ENCODE measurements around the gene SRSF3.
A peak's percentile ranks its signal among the peaks of the same experiment; 100 is the strongest.

The SRSF3 gene

DNA sequence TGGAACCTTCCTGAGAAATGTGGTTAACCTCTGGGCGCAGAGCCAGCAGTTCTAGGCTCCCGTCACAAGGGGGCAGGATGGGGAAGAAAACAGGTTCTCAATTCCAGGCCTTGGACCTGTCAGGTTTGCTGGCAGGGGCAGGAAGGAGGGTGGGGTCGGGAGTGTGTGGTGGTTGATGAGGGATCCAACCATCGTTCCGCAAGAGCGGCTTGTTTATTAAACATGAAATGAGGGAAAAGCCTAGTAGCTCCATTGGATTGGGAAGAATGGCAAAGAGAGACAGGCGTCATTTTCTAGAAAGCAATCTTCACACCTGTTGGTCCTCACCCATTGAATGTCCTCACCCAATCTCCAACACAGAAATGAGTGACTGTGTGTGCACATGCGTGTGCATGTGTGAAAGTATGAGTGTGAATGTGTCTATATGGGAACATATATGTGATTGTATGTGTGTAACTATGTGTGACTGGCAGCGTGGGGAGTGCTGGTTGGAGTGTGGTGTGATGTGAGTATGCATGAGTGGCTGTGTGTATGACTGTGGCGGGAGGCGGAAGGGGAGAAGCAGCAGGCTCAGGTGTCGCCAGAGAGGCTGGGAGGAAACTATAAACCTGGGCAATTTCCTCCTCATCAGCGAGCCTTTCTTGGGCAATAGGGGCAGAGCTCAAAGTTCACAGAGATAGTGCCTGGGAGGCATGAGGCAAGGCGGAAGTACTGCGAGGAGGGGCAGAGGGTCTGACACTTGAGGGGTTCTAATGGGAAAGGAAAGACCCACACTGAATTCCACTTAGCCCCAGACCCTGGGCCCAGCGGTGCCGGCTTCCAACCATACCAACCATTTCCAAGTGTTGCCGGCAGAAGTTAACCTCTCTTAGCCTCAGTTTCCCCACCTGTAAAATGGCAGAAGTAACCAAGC is 29.6 kb downstream of the SRSF3 start:
- DNase-seq (ENCODE audit: low spot score): peak; percentile 87

DNA sequence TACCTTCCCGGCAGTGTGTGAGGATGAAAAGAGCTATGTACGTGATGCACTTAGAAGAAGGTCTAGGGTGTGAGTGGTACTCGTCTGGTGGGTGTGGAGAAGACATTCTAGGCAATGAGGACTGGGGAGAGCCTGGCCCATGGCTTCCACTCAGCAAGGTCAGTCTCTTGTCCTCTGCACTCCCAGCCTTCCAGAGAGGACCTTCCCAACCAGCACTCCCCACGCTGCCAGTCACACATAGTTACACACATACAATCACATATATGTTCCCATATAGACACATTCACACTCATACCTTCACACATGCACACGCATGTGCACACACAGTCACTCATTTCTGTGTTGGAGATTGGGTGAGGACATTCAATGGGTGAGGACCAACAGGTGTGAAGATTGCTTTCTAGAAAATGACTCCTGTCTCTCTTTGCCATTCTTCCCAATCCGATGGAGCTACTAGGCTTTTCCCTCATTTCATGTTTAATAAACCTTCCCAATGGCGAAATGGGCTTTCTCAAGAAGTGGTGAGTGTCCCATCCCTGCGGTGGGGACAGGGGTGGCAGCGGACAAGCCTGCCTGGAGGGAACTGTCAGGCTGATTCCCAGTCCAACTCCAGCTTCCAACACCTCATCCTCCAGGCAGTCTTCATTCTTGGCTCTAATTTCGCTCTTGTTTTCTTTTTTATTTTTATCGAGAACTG is 30.4 kb downstream of the SRSF3 start:
- no peak for DNase-seq (ENCODE audit: low spot score)

DNA sequence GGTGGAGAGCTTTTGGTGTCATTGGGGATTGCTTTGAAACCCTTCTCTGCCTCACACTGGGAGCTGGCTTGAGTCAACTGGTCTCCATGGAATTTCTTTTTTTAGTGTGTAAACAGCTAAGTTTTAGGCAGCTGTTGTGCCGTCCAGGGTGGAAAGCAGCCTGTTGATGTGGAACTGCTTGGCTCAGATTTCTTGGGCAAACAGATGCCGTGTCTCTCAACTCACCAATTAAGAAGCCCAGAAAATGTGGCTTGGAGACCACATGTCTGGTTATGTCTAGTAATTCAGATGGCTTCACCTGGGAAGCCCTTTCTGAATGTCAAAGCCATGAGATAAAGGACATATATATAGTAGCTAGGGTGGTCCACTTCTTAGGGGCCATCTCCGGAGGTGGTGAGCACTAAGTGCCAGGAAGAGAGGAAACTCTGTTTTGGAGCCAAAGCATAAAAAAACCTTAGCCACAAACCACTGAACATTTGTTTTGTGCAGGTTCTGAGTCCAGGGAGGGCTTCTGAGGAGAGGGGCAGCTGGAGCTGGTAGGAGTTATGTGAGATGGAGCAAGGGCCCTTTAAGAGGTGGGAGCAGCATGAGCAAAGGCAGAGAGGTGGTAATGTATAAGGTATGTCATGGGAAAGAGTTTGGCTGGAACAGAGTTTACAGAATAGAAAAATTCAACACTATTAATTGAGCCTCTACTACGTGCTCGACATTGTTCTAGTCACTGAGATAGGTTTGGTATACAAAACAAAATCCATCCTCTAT is 31.2 kb downstream of the SRSF3 start:
- DNase-seq (ENCODE audit: low spot score): peak; percentile 81

DNA sequence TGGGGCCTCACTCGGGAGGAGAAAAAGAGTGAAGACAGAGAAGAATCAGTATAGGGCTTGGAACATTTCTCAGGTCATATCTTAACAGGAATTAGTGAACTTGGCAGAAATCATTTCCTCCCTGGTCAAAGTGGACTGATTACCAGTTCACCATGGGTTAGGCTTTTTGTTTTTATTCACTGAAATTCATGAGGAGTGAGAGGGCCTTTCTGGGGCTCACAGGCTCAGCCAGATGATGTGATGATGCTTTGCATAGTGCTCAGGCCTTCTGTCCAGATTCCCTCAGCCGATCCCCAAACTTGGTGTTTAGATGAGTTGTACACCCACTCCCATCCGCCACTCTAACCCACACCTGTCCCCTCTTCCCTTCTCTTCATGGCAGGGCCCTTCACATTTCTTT is 32.5 kb downstream of the SRSF3 start:
- DNase-seq (ENCODE audit: low spot score): no peak

DNA sequence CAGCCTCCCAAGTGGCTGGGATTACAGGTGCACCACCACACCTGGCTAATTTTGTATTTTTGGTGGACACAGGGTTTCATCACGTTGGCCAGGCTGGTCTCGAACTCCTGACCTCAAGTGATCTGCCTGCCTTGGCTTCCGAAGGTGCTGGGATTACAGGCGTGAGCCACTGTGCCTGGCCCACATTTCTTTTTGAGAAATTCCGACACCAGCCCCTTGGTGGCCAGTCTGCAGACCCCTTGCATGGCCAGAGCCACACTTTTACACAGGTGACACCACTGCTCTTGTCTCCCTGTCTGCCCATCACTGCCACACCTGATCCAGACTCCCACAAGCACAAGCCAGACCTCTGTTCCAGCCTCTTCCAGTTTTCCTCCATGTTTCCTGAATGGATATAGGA is 33.0 kb downstream of the SRSF3 start:
- no peak for DNase-seq (ENCODE audit: low spot score)

DNA sequence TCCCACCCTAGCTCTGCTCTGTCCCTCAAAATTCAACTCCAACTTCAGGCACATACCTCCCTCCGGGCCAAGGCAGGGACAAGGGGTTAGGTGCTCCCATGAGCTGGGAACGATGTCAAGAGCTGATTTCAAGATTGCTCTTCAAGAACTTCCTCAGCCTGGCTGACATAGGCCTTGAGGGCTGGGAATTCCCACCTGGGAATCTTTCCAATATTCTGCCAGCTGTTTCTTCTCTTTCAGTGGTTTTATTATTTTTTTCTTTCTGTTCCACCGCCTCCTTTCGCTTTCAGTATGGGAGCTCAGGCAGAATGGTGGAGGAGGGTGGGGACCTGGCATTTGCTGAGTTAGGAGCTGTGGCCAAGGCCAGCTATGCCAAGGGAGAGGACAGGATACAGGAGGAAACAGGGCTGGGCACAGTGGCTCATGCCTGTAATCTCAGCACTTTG is 33.7 kb downstream of the SRSF3 start:
- peak; percentile 38 for DNase-seq (ENCODE audit: low spot score)

DNA sequence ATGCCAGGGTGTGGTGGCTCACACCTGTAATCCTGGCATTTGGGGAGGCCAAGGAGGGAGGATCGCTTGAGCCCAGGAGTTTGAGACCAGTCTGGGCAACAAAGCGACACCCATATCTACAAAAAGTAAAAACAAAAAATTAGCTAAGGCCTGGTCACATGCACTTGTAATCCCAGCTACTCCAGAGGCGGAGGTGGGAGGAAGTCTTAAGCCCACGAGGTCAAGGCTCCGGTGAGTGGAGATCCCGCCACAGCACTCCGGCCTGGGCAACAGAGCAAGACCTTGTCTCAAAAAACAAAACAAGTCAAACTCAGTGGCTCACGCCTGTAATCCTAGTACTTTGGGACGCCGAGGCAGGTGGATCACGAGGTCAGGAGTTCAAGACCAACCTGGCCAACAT is 35.6 kb downstream of the SRSF3 start:
- no peak for DNase-seq (ENCODE audit: low spot score)

DNA sequence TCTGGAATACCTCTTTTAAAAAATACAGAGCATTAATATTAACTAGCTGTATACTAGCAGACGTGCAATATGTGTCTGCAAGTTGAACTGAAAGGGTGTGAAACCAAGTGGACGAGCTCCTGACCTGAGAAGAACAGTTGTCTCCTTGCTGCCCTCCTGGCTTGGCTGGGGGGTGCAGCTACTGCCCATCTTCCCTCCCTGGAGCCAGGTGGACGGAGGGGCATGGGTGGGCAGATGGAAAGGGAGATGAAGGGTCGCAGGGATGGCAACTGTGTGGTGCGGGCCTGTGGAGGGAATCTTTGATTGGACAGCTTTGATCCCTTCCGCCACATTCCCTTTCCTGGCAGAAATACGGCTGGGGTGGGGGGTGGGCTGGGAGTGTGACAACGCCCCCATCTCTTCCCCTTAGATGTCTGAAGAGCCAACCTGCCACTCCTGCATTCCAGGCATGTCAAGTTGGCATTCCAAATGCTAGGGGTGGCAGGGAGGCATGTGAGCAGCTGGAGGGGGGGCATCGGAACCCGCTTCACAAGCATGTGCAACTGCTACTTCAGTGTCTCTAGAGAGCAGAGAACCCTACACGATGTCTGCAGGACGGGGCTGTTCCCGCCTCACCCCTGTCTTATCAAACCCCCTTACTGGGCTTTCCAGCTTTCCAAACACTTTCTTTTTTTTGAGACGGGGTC is 37.3 kb downstream of the SRSF3 start:
- no peak for DNase-seq (ENCODE audit: low spot score)

DNA sequence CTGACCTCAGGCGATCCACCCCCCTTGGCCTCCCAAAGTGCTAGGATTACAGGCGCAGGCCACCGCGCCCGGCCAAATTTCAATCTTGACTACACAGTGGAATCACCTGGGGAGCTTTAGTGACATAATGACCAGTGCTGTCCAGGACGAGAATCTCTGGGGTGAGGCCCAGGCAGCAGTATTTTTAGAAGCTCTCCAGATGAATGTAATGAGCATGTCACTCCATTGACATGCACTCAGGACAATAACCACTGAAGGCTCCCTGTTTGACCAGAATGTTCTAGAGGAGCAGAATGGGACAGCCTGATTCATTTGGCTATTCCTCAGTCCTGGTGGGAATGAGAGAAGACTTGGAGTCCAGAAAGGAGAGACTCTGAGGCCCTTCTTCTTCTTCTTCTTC is 39.2 kb downstream of the SRSF3 start:
- DNase-seq (ENCODE audit: low spot score): no peak

DNA sequence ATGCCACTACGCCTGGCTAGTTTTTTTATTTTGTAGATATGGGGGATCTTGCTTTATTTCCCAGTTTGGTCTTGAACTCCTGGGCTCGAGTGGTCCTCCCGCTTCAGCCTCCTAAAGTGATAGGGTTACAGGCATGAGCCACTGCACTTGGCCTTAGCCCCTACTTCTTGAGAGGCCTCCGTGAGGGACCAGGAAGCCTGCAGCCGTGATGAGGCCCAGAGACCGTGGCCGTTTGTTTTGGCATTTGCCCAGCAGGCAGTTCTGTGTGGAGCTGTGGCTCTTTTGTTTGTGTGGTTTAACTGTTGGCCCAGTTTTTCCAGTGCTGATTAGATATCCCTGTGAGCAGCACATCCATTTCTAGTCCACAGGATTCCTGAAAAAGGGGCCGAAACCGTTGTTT is 39.8 kb downstream of the SRSF3 start:
- DNase-seq (ENCODE audit: low spot score): peak; percentile 58

DNA sequence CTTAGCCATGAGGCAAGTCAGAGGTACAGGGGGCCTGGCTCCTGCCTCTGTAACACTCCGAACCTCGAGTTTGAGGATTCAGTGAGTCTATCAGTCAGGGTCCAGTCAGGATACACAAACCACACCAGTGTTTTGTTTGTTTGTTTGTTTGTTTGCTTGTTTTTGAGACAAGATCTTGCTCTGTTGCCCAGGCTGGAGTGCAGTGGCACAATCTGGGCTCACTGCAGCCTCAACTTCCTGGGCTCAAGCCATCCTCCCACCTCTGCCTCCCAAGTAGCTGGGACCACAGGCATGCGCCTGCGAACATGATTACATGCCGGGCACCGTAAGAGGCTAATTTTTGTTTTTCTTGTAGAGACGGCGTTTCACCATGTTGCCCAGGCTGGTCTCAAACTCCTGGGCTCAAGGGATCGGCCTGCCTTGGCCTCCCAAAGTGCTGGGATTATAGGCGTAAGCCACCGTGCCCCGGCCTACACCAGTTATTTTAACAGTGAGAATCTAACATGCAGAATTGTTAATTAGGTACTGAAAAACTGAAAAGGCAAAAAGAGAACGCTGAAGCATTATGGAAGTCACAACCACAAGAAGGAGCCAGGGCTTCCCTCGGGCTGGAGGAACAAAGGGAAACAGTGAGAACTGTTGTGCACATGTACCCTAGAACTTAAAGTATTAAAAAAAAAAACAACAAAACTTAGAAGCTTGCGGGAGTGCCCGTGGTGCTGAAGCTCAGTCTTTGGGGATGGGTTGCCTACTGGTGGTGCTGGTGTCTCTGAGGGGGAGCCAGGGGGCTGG is 40.4 kb downstream of the SRSF3 start:
- no peak for DNase-seq (ENCODE audit: low spot score)

DNA sequence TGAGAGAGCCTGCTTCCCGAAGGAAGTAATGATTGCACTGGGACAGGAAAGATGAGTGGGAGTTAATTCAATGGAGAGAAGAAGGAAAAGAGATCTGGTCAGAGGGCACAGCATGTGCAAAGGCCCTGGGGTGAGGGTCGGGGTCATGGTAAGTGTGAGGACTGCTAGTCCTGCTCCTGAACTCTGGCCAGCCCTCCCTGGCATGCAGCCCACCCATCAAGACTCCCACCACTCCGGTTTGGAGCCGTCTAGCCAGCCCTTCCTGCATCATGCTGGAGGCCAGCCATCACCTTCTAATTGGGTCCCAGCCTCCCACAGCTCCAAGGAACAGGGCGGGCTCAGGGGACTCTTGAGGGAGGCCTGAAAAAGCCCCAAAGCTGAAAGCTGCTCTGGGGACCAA is 42.1 kb downstream of the SRSF3 start:
- DNase-seq (ENCODE audit: low spot score): no peak

DNA sequence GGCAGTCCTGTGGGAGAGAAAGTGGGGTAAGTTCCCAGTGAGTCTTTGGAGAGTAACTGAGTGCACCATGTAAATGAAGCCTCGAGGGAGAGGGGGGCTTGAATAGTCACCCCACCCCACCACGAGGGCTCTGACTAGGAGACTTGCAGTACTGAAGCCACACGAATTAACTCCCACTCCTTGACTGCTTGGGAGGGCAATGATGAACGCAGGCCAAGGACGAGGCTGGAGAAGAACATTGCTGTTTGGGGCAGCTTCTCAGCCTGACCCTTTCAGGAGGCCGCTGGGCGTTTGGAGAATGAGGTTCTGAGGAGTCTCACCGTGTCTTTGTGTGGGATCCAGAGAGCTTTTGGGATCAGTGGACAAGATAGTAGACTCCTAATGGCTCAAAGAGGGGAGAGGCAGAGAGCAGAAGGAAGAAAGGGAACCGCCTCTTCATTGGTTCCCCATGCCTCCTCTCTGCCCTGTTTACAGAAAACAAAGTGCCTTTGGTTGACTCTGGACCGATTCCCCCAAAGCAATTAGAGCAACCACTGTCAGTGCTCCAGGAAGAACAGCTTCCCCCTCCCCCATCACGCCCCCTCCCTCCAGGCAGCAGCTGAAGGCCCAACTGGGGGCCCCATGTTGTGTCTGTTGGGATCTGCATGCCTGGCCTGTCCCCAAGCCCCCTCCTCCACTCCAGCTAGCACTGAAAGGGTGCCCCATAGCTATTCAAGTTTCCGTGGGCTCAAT is 42.7 kb downstream of the SRSF3 start:
- no peak for DNase-seq (ENCODE audit: low spot score)

DNA sequence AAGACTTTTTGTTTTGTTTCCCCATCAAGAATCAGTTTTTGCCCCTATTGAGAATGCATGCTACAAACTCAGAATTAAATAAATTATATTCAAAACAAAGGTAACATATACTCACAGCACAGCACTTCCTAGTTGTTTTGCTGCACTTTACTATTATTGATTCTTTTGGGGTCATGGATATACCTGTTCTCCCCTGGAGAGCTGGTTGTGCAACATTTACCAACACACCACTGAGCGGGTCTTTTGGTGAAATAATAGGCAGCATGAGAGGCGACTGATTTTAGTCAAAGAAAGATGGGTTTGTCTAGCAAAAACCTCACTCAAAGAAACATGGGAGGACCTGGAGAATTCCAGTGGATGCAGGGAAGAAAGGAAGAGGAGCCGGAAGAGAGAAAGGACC is 44.4 kb downstream of the SRSF3 start:
- DNase-seq (ENCODE audit: low spot score): no peak

DNA sequence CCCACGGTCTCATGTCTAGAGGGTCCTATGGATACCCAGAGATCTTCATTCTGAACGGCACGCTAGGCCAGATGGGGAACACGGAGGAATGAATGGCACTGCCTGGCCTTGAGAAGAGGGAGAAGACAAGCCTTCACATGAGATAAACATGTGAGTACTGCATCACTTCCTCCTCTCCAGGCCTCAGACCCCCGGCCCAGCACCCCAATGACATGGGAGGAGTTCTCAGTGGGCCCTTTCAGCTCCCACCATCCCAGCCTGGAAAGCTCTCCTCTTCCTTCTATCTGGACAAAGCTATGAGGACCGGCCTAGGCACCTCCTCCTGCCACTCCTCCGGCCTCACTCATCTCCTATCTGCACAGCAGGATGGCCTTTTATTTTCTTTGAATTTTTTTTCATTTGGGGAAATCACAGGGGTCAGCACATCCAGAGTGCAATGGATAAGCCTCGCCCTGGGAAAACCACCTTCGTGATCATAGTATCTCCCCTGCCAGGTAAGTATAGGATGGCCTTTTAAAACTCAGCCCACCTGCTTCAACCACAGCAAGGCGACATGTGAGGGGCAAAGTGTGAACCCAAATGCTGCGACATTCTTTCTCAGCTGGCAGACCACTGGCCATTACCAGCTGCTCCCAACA is 45.1 kb downstream of the SRSF3 start:
- DNase-seq (ENCODE audit: low spot score): no peak

DNA sequence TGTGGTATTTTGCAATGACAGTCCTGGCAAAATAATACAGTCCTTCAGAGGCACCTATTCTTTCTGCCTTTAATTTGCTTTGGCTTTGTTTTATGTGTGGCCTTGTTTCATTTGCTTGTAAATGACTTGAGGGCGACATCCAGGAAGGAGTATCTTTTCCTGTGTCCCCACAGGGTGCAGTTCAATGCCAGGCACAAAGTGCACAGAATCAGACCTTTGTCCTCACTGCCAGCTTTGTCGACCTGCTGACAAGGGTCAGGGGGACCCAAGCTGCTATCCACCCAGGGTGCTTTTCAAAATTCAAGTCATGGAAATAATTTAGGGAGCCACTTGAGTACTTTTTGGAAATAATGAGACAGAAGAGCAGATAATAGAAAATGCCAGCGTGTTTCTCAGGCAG is 47.4 kb downstream of the SRSF3 start:
- no peak for DNase-seq (ENCODE audit: low spot score)

DNA sequence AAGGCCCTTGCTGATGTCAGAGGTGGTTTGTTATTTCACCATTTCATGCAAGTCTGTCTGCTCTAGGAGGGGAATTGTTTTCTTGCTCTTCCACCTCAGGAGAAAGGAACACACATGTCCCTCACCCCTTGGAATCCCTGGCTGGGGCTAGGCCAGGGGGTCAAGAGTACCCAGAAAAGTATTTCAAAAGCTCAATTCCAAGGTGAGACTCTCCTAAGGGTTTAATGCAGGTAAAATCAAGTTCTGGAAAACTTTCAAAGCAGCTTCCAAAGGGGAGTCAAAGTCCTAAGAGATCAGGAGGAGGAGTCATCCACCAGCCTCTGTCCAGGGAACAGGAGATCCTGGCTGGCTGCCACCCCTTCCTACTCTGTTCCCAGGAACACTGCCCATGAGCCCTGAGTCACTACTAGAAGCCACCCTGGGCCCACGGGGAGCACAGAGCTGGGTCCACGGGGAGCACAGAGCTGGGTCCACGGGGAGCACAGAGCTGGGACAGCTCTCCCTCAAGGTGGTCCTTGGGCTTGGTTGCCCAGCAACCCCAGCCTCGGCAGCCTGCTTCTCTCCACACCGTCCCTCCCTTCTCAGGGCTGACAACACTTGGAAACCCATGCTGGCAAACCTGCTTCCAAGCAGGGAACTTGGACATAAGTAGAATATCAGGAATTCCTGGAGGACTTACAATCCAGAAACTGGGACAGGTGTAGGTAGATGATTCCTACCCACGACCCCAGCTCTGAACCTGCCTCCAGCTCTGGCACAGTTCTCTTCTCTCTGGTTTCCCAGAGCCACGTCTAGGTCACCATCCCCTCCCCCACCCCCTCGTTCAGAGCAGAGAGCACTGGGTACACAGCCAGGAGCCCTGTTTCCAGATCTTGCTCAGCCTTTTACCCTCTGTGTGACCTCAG is 49.0 kb downstream of the SRSF3 start:
- DNase-seq (ENCODE audit: low spot score): peak; percentile 92

DNA sequence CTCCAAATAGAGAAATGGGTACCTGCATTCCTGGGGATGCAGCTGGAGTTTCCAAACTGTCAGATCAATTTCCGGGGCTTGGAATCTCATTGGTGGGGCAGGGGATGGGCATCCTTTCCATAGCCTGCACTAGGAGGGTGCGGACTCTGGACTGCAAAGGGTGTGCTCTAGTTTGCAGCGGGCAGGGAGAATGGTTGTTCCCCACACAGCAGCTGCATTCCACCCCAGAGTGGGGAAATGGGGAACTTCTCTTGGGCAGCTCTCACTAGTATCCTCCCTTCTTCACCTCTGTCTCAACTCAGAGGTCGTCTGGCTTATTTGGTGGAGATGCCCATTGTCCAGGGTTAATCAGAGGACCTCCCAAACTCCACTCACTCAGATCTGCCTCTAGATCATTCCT is 49.8 kb downstream of the SRSF3 start:
- DNase-seq (ENCODE audit: low spot score): no peak

DNA sequence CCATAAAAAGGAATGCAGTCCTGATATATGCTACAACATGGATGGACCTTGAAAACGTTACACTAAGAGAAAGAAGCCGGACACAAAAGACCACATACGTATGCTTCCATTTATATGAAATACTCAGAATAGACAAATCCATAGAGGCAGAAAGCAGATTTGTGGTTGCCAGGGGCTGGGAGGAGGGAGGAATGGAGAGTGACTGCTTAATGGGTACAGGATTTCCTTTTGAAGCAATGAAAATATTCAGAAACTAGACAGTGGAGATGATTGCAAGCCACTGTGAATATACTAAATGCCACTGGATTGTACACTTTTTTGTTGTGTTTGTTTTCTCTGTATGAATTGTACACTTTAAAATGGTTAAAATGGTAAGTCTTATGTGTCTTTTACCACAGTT is 54.9 kb downstream of the SRSF3 start:
- DNase-seq (ENCODE audit: low spot score): no peak
